ENCODE results near the gene PHLDA2.
A peak's percentile ranks its signal among the peaks of the same experiment; 100 is the strongest.

Gene PHLDA2

GRCh38 chr11:2928605-2929530, at the start of gene PHLDA2:
Gene PHLDA2, minus strand, starts transcription at chr11:2929420. Its CDS starts 56 bp downstream, at chr11:2929364.
- DNase-seq (ENCODE audit: low read depth, low spot score), result peak; percentile 78

- no peak for DNase-seq (ENCODE audit: low read depth, low spot score)
Measured at GRCh38 chr11:2977113-2977512, 47.9 kb upstream of the PHLDA2 start.

GRCh38 chr11:2976294-2977063, 47.3 kb upstream of the PHLDA2 start:
- DNase-seq (ENCODE audit: low read depth, low spot score), result no peak

- DNase-seq (ENCODE audit: low read depth, low spot score), result peak; percentile 32
Measured at GRCh38 chr11:2975594-2975993, 46.4 kb upstream of the PHLDA2 start.

- DNase-seq (ENCODE audit: low read depth, low spot score), result no peak
Measured at GRCh38 chr11:2974272-2974671, 45.1 kb upstream of the PHLDA2 start.

GRCh38 chr11:2968341-2968900, 39.2 kb upstream of the PHLDA2 start:
- DNase-seq (ENCODE audit: low read depth, low spot score), result no peak

GRCh38 chr11:2964782-2965181, 35.6 kb upstream of the PHLDA2 start:
- DNase-seq (ENCODE audit: low read depth, low spot score), result no peak

- DNase-seq (ENCODE audit: low read depth, low spot score), result no peak
Measured at GRCh38 chr11:2963761-2964160, 34.5 kb upstream of the PHLDA2 start.

- DNase-seq (ENCODE audit: low read depth, low spot score), result no peak
Measured at GRCh38 chr11:2963112-2963754, 34.0 kb upstream of the PHLDA2 start.

GRCh38 chr11:2961080-2961479, 31.9 kb upstream of the PHLDA2 start:
- no peak for DNase-seq (ENCODE audit: low read depth, low spot score)

GRCh38 chr11:2960139-2960538, 30.9 kb upstream of the PHLDA2 start:
- no peak for DNase-seq (ENCODE audit: low read depth, low spot score)

GRCh38 chr11:2958251-2958650, 29.0 kb upstream of the PHLDA2 start:
- no peak for DNase-seq (ENCODE audit: low read depth, low spot score)

GRCh38 chr11:2955906-2956476, 26.8 kb upstream of the PHLDA2 start:
- no peak for DNase-seq (ENCODE audit: low read depth, low spot score)

GRCh38 chr11:2954263-2954662, 25.0 kb upstream of the PHLDA2 start:
- DNase-seq (ENCODE audit: low read depth, low spot score), result no peak

GRCh38 chr11:2952290-2952689, 23.1 kb upstream of the PHLDA2 start:
- no peak for DNase-seq (ENCODE audit: low read depth, low spot score)

GRCh38 chr11:2951231-2952110, 22.3 kb upstream of the PHLDA2 start:
- DNase-seq (ENCODE audit: low read depth, low spot score), result peak; percentile 79

GRCh38 chr11:2950825-2951224, 21.6 kb upstream of the PHLDA2 start:
- DNase-seq (ENCODE audit: low read depth, low spot score), result no peak

- DNase-seq (ENCODE audit: low read depth, low spot score), result no peak
Measured at GRCh38 chr11:2949920-2950319, 20.7 kb upstream of the PHLDA2 start.

GRCh38 chr11:2947744-2948143, 18.5 kb upstream of the PHLDA2 start:
- no peak for DNase-seq (ENCODE audit: low read depth, low spot score)

- no peak for DNase-seq (ENCODE audit: low read depth, low spot score)
Measured at GRCh38 chr11:2945757-2946287, 16.6 kb upstream of the PHLDA2 start.
